Measurements from ENCODE around the gene BCO2.

BCO2 gene

DNA sequence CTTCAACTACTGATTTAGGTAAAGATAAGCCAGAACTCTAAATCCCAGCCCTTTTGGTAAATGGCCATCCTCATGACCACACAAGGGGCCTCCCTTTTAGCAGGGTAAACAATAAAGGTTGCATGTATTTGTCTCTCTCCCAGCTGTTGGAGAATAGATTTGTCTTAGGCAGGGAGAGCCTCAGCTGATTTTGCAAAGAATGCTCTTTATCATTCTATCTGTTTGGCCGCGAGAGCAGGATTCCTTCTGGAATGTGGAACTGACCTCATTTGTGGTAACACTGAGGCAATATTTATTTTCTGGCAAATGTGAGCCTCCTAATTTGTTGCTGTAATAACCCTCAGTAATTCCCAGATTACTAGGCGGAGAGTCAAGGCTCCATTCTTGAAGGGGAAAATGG lies 66.2 kb downstream of the BCO2 start:
- no peaks in the 10 kb centered on the region for H3K9me3 ChIP-seq (ENCODE audit: control insufficient read depth, low read length)
- no peak overlapping the region for H3K4me3 ChIP-seq (ENCODE audit: insufficient read depth, low read depth, low read length)
- H3K4me1 ChIP-seq (ENCODE audit: control insufficient read depth, insufficient read depth, low read length): no peaks in the 10 kb centered on the region
- H3K27ac ChIP-seq (ENCODE audit: insufficient read depth, low read depth, low read length, poor library complexity, severe bottlenecking): no peak overlapping the region
- H3K27me3 ChIP-seq (ENCODE audit: control insufficient read depth, insufficient read depth, low read length, poor library complexity, severe bottlenecking): no peaks in the 10 kb centered on the region
- peaks cover 13% of the 10 kb centered on the region for H3K36me3 ChIP-seq (ENCODE audit: control insufficient read depth, insufficient read depth, low read length)
- 93 to 97% methylated on average over 3 of the region's 3 CpGs for WGBS, 2 experiments

DNA sequence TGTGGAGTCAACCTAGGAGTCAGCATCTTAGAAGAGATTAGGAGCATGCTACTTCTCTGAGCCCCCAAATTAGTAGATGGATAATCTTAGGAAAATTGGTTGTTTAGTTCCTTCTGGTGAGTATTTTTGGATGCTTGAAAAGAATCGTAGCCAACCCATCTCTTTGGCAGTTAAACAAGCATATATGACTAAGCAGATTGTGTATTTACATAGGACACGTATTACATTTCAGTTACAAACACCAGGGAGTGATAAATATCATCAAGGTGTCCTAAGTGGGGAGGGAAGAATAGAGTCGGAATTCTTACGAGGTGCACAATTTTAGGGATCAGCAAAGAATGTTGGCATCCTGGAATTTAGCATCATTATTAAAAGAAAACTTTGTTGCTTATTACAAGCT lies 71.9 kb downstream of the BCO2 start:
- no peaks in the 10 kb centered on the region for H3K4me1 ChIP-seq (ENCODE audit: control insufficient read depth, insufficient read depth, low read length)
- no peaks in the 10 kb centered on the region for H3K9me3 ChIP-seq (ENCODE audit: control insufficient read depth, low read length)
- no peak overlapping the region for H3K27ac ChIP-seq (ENCODE audit: insufficient read depth, low read depth, low read length, poor library complexity, severe bottlenecking)
- no peaks in the 10 kb centered on the region for H3K27me3 ChIP-seq (ENCODE audit: control insufficient read depth, insufficient read depth, low read length, poor library complexity, severe bottlenecking)
- H3K4me3 ChIP-seq (ENCODE audit: insufficient read depth, low read depth, low read length): no peak overlapping the region
- H3K36me3 ChIP-seq (ENCODE audit: control insufficient read depth, insufficient read depth, low read length): peaks cover 6% of the 10 kb centered on the region
- WGBS, 2 experiments: 91 to 100% methylated on average over 1 to 4 of the region's 4 CpGs

DNA sequence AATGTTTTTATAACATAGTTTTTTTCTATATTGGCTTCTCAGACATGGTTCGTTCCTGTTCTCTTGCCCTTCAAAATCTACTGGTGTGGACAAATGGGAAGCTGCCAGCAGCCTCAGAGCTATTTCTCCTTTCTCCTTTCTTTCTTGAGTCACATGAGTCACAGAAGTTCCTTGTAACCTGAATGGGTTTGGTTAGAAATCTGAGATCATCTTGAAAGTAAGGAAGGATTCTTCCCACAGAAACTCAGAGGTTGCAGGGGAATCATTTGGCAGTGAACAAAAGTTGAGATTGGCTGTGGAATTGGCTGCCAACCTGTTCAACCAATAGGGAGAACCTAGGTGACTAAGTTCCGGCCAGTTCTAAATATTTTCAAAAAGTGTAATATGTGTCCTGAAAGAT lies 72.9 kb downstream of the BCO2 start:
- no peak overlapping the region for H3K27ac ChIP-seq (ENCODE audit: insufficient read depth, low read depth, low read length, poor library complexity, severe bottlenecking)
- H3K36me3 ChIP-seq (ENCODE audit: control insufficient read depth, insufficient read depth, low read length): peaks cover 4% of the 10 kb centered on the region
- no peaks in the 10 kb centered on the region for H3K9me3 ChIP-seq (ENCODE audit: control insufficient read depth, low read length)
- H3K4me1 ChIP-seq (ENCODE audit: control insufficient read depth, insufficient read depth, low read length): no peaks in the 10 kb centered on the region
- no peak overlapping the region for H3K4me3 ChIP-seq (ENCODE audit: insufficient read depth, low read depth, low read length)
- WGBS, 2 experiments: 86 to 100% methylated on average over 2 of the region's 2 CpGs
- no peaks in the 10 kb centered on the region for H3K27me3 ChIP-seq (ENCODE audit: control insufficient read depth, insufficient read depth, low read length, poor library complexity, severe bottlenecking)

DNA sequence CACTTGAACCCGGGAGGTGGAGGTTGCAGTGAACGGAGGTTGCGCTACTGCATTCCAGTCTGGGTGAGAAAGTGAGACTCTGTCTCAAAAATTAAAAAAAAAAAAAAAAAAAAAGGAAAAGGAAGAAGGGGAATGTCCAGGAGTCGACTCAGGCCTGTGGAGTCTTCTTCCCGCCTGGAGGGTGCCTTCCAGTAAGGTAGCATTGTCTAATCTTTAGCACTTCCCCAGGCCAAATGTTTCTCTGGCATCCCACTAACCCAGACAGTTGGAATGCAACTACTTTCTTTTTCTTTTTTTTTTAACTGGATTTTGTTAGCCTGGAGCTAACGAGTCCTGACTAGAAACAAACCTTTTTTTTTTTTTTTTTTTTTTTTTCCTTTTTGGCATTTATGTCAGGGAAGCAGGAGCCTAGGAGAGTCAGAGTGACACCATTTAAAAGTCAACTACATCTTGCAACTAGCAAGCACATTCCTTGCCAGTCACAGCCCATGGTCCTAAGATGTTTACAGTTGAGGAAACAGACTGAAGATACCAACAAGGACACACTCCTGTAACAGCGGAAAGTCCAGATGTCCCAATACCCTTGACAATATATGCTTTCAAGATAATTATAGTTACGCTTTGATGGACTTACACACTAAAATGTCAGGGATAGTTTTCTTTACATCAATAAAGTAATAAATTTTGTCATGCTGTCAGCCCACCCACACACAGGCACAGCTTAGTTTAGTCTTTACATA lies 74.7 kb downstream of the BCO2 start:
- Histone ChIP-seq H3K36me3 (ENCODE audit: control insufficient read depth, insufficient read depth, low read length) (no peaks in the 10 kb centered on the region), H3K4me3 (ENCODE audit: insufficient read depth, low read depth, low read length) (no peak overlapping the region), H3K27ac (ENCODE audit: insufficient read depth, low read depth, low read length, poor library complexity, severe bottlenecking) (no peak overlapping the region), H3K27me3 (ENCODE audit: control insufficient read depth, insufficient read depth, low read length, poor library complexity, severe bottlenecking) (no peaks in the 10 kb centered on the region), H3K4me1 (ENCODE audit: control insufficient read depth, insufficient read depth, low read length) (no peaks in the 10 kb centered on the region), H3K9me3 (ENCODE audit: control insufficient read depth, low read length) (no peaks in the 10 kb centered on the region)
- 93 to 99% methylated on average over 6 to 8 of the region's 8 CpGs for WGBS, 2 experiments

DNA sequence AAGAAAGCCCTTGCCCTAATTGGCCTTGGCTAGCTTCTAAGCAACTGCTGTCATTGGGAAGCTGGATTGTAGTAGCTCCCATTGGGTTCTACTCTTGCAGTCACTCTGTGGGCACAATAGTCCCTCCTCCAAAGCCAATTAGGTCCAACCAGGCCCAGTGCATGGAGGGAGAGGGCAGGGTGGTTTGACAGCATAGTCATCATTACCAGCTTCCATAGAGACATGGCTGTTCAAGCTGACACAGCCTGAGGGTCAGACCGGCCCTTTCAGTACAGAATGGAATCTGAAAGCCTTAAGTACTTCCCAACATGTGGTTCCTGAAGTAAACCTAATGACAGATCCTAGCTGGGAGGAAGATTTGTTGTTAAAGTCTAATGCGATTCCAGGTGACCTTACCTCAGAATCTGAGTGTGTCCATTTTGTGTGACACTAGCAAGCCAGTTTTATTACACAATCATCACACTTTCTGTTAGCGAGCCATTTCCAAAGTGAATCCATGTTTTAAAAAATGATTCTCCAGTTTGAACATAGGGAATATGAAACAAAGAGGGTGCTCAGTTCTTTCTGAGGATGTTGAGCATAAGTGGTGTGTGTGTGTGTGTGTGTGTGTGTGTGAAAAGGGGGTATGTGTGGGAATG lies 78.4 kb downstream of the BCO2 start:
- Histone ChIP-seq H3K4me3 (ENCODE audit: insufficient read depth, low read depth, low read length) (no peak overlapping the region), H3K27ac (ENCODE audit: insufficient read depth, low read depth, low read length, poor library complexity, severe bottlenecking) (no peak overlapping the region), H3K9me3 (ENCODE audit: control insufficient read depth, low read length) (no peaks in the 10 kb centered on the region), H3K36me3 (ENCODE audit: control insufficient read depth, insufficient read depth, low read length) (no peaks in the 10 kb centered on the region), H3K27me3 (ENCODE audit: control insufficient read depth, insufficient read depth, low read length, poor library complexity, severe bottlenecking) (no peaks in the 10 kb centered on the region), H3K4me1 (ENCODE audit: control insufficient read depth, insufficient read depth, low read length) (no peaks in the 10 kb centered on the region)
- WGBS, 2 experiments: 93 to 100% methylated on average over 3 of the region's 3 CpGs

- Histone ChIP-seq H3K4me1 (ENCODE audit: control insufficient read depth, insufficient read depth, low read length) (no peaks in the 10 kb centered on the region), H3K4me3 (ENCODE audit: insufficient read depth, low read depth, low read length) (no peak overlapping the region), H3K9me3 (ENCODE audit: control insufficient read depth, low read length) (no peaks in the 10 kb centered on the region), H3K27me3 (ENCODE audit: control insufficient read depth, insufficient read depth, low read length, poor library complexity, severe bottlenecking) (no peaks in the 10 kb centered on the region), H3K36me3 (ENCODE audit: control insufficient read depth, insufficient read depth, low read length) (no peaks in the 10 kb centered on the region), H3K27ac (ENCODE audit: insufficient read depth, low read depth, low read length, poor library complexity, severe bottlenecking) (no peak overlapping the region)
- 90 to 93% methylated on average over 15 of the region's 15 CpGs for WGBS, 2 experiments
These were observed 79.9 kb downstream of the BCO2 start for GRCh38 chr11:112255067-112255720.

GRCh38 chr11:112260490-112260889 lies 85.2 kb downstream of the BCO2 start, which contains the start of gene PLET1:
PLET1 (minus strand) TSS chr11:112260860; CDS start chr11:112260589, 271 bp downstream.
- no peaks in the 10 kb centered on the region for H3K27me3 ChIP-seq (ENCODE audit: control insufficient read depth, insufficient read depth, low read length, poor library complexity, severe bottlenecking)
- no peak within 1 kb of the TSS for H3K27ac ChIP-seq (ENCODE audit: insufficient read depth, low read depth, low read length, poor library complexity, severe bottlenecking)
- no peaks in the 10 kb centered on the region for H3K9me3 ChIP-seq (ENCODE audit: control insufficient read depth, low read length)
- H3K36me3 ChIP-seq (ENCODE audit: control insufficient read depth, insufficient read depth, low read length): no peaks in the 10 kb centered on the region
- H3K4me3 ChIP-seq (ENCODE audit: insufficient read depth, low read depth, low read length): no peak within 1 kb of the TSS
- WGBS, 2 experiments: 94 to 96% methylated on average over 2 of the region's 2 CpGs
- H3K4me1 ChIP-seq (ENCODE audit: control insufficient read depth, insufficient read depth, low read length): no peaks in the 10 kb centered on the region

DNA sequence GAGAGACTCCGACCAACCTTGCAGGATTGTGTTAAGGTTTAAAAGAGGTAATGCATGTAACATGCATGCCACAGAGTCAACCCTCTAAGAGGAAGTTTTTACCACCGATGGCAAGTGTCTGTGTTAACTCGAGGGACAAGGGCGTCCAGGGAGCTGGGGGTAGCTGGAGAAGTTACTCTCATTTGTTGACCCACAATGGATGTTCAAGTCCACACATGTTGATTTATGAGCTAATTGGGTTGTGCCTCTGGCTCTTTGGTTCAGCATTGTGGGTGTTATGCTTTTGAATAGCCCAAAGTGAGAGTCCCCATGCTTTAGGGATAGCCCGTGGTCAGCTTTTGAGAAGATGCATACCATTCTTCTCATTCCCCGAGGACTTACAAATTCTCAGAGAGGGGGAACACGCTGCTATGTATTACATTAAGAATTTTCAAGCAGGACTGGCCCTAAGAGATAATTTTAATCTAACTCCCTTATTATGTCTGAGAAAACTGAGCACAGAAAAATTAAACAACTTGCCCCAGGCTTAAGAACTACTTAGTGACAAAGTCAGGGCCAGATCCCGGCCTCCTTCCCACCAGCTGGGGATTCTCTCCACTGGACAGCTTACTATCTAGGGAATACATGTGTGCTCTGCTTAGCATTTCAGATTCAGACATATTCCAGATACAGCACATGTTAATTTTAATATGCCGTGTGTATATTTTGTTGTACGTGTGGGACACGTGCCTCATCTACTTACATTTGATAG lies 90.5 kb downstream of the BCO2 start:
- H3K4me3 ChIP-seq (ENCODE audit: insufficient read depth, low read depth, low read length): no peak overlapping the region
- WGBS, 2 experiments: 64% methylated on average over 11 of the region's 11 CpGs
- H3K9me3 ChIP-seq (ENCODE audit: control insufficient read depth, low read length): no peaks in the 10 kb centered on the region
- no peak overlapping the region for H3K27ac ChIP-seq (ENCODE audit: insufficient read depth, low read depth, low read length, poor library complexity, severe bottlenecking)
- no peaks in the 10 kb centered on the region for H3K4me1 ChIP-seq (ENCODE audit: control insufficient read depth, insufficient read depth, low read length)
- H3K36me3 ChIP-seq (ENCODE audit: control insufficient read depth, insufficient read depth, low read length): no peaks in the 10 kb centered on the region
- H3K27me3 ChIP-seq (ENCODE audit: control insufficient read depth, insufficient read depth, low read length, poor library complexity, severe bottlenecking): no peaks in the 10 kb centered on the region

DNA sequence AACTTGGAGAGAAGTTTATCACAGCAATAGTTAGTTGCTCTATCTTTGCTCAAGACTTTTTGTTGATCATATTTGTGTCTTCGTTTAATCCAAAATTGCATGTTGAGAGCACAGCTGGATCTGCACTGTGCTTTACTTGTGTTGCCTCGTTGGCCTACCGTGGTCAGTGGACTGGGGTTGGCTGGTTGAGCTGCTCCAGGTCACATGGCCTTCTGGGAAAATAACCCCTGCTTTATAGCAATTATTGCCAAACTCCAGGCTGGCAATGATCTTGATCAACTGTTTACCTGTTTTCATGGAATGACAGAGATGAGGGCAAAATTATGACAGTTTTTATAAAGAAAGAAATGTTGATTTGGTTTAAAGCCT lies 91.1 kb downstream of the BCO2 start:
- 95 to 96% methylated on average over 3 of the region's 3 CpGs for WGBS, 2 experiments
- Histone ChIP-seq H3K36me3 (ENCODE audit: control insufficient read depth, insufficient read depth, low read length) (no peaks in the 10 kb centered on the region), H3K27me3 (ENCODE audit: control insufficient read depth, insufficient read depth, low read length, poor library complexity, severe bottlenecking) (no peaks in the 10 kb centered on the region), H3K9me3 (ENCODE audit: control insufficient read depth, low read length) (no peaks in the 10 kb centered on the region), H3K4me1 (ENCODE audit: control insufficient read depth, insufficient read depth, low read length) (no peaks in the 10 kb centered on the region), H3K27ac (ENCODE audit: insufficient read depth, low read depth, low read length, poor library complexity, severe bottlenecking) (no peak overlapping the region), H3K4me3 (ENCODE audit: insufficient read depth, low read depth, low read length) (no peak overlapping the region)

- Histone ChIP-seq H3K27me3 (ENCODE audit: control insufficient read depth, insufficient read depth, low read length, poor library complexity, severe bottlenecking) (no peaks in the 10 kb centered on the region), H3K4me3 (ENCODE audit: insufficient read depth, low read depth, low read length) (no peak overlapping the region), H3K36me3 (ENCODE audit: control insufficient read depth, insufficient read depth, low read length) (no peaks in the 10 kb centered on the region), H3K27ac (ENCODE audit: insufficient read depth, low read depth, low read length, poor library complexity, severe bottlenecking) (no peak overlapping the region), H3K9me3 (ENCODE audit: control insufficient read depth, low read length) (no peaks in the 10 kb centered on the region), H3K4me1 (ENCODE audit: control insufficient read depth, insufficient read depth, low read length) (no peaks in the 10 kb centered on the region)
- 85 to 87% methylated on average over 5 of the region's 5 CpGs for WGBS, 2 experiments
These were observed 91.9 kb downstream of the BCO2 start for GRCh38 chr11:112267188-112267591.

Measured in ectodermal cell (in vitro differentiated cells).